HEK293 (cell line): Measurements from ENCODE around the gene FKBP14.

Experiments used
- CTCF ChIA-PET: fragments of 350-600 bp; formaldehyde crosslinking; extraction: SDS; loops from one replicate; lab custom pipeline; 2021; ENCODE audit warnings: antibody characterized with exemption; lab: Yijun Ruan, JAX
- POLR2A ChIA-PET: fragments of 300-600 bp; formaldehyde crosslinking; extraction: SDS; loops from one replicate; lab custom pipeline; 2020; ENCODE audit warnings: antibody characterized with exemption, inconsistent platforms; lab: Yijun Ruan, JAX
- H3K27ac ChIP-seq: fragments of 200-500 bp; sonication (Bioruptor generic); 2 replicates; pipeline ENCODE4 v1.5.1; 2014; ENCODE audit warnings: low read depth, low read length, control low read depth, inconsistent platforms; ENCODE audit errors: extremely low read depth
- H3K36me3 ChIP-seq, 2 experiments: fragments of 200-500 bp in 1 of 2; sonication (Bioruptor generic) in 1 of 2; 1 replicate in 1 of 2; 2 replicates in 1 of 2; pipeline ENCODE4 v1.5.1; 2014 to 2017; ENCODE audit warnings: inconsistent platforms in 2 of 2, low read length in 2 of 2; ENCODE audit not compliant: control insufficient read depth in 2 of 2, insufficient read depth in 1 of 2
- H3K4me1 ChIP-seq: fragments of 200-500 bp; sonication (Bioruptor generic); 2 replicates; pipeline ENCODE4 v1.5.1; 2014; ENCODE audit warnings: mild to moderate bottlenecking, low read length, inconsistent platforms; ENCODE audit not compliant: control insufficient read depth, insufficient read depth
- H3K4me3 ChIP-seq: 2 replicates; pipeline ENCODE4 v1.5.1; 2011; ENCODE audit warnings: low read depth, mild to moderate bottlenecking, control low read depth, low read length, moderate library complexity
- H3K9me3 ChIP-seq: fragments of 200-500 bp; sonication (Bioruptor generic); 2 replicates; pipeline ENCODE4 v1.5.1; 2014; ENCODE audit warnings: low read depth, low read length, inconsistent platforms; ENCODE audit not compliant: control insufficient read depth, insufficient read depth
- EGR2 ChIP-seq: fragments of 450-650 bp; formaldehyde crosslinking; IDR thresholded peaks from 2 replicates; pipeline ENCODE4 v1.5.1; 2016; ENCODE audit warnings: low read depth, missing biosample characterization, missing genetic modification characterization
- FEZF1 ChIP-seq: fragments of 450-650 bp; formaldehyde crosslinking; IDR thresholded peaks from 2 replicates; pipeline ENCODE4 v1.5.1; 2016; ENCODE audit warnings: missing biosample characterization, missing genetic modification characterization
- GLI2 ChIP-seq: fragments of 450-650 bp; formaldehyde crosslinking; IDR thresholded peaks from 2 replicates; pipeline ENCODE4; 2017; ENCODE audit warnings: missing biosample characterization, missing genetic modification characterization, low read depth, borderline replicate concordance
- GLIS1 ChIP-seq: fragments of 450-650 bp; formaldehyde crosslinking; IDR thresholded peaks from 2 replicates; pipeline ENCODE4 v1.5.1; 2016; ENCODE audit warnings: missing biosample characterization, missing genetic modification characterization
- HOXD13 ChIP-seq: sonication (generic); formaldehyde crosslinking; IDR thresholded peaks from 2 replicates; pipeline ENCODE4 v1.8.0; 2022; ENCODE audit warnings: missing genetic modification reagents, borderline replicate concordance
- PATZ1 ChIP-seq: fragments of 450-650 bp; formaldehyde crosslinking; IDR thresholded peaks from 2 replicates; pipeline ENCODE4 v1.5.1; 2016; ENCODE audit warnings: missing biosample characterization, missing genetic modification characterization
- PRDM4 ChIP-seq: fragments of 450-650 bp; formaldehyde crosslinking; IDR thresholded peaks from 2 replicates; pipeline ENCODE4 v1.5.1; 2017; ENCODE audit warnings: missing biosample characterization, missing genetic modification characterization
- SCRT2 ChIP-seq: fragments of 450-650 bp; formaldehyde crosslinking; IDR thresholded peaks from 2 replicates; pipeline ENCODE4 v1.5.1; 2016; ENCODE audit warnings: missing biosample characterization, missing genetic modification characterization
- SP2 ChIP-seq: fragments of 450-650 bp; formaldehyde crosslinking; IDR thresholded peaks from 2 replicates; pipeline ENCODE4 v1.5.1; 2016; ENCODE audit warnings: missing biosample characterization, missing genetic modification characterization
- TSHZ1 ChIP-seq: fragments of 450-650 bp; formaldehyde crosslinking; IDR thresholded peaks from 2 replicates; pipeline ENCODE4 v1.5.1; 2016; ENCODE audit warnings: missing biosample characterization, missing genetic modification characterization, borderline replicate concordance
- ZBTB20 ChIP-seq: fragments of 450-650 bp; formaldehyde crosslinking; IDR thresholded peaks from 2 replicates; pipeline ENCODE4 v1.5.1; 2016; ENCODE audit warnings: missing biosample characterization, missing genetic modification characterization
- ZBTB44 ChIP-seq: fragments of 450-650 bp; IDR thresholded peaks from 2 replicates; pipeline ENCODE4 v1.5.1; 2018; ENCODE audit warnings: missing biosample characterization, mild to moderate bottlenecking, missing genetic modification characterization
- ZIC2 ChIP-seq: fragments of 450-650 bp; formaldehyde crosslinking; IDR thresholded peaks from 2 replicates; pipeline ENCODE4 v1.5.1; 2016; ENCODE audit warnings: missing biosample characterization, missing genetic modification characterization
- ZNF184 ChIP-seq: fragments of 450-650 bp; IDR thresholded peaks from 2 replicates; pipeline ENCODE4 v1.5.1; 2018; ENCODE audit warnings: missing biosample characterization, mild to moderate bottlenecking, missing genetic modification characterization
- ZNF211 ChIP-seq: fragments of 450-650 bp; formaldehyde crosslinking; IDR thresholded peaks from 2 replicates; pipeline ENCODE4 v1.5.1; 2016; ENCODE audit warnings: low read depth, missing biosample characterization, missing genetic modification characterization
- ZNF214 ChIP-seq: fragments of 450-650 bp; formaldehyde crosslinking; IDR thresholded peaks from 2 replicates; pipeline ENCODE4 v1.5.1; 2017; ENCODE audit warnings: missing biosample characterization, mild to moderate bottlenecking, missing genetic modification characterization, borderline replicate concordance
- ZNF223 ChIP-seq: fragments of 450-650 bp; formaldehyde crosslinking; IDR thresholded peaks from 2 replicates; pipeline ENCODE4 v1.5.1; 2016; ENCODE audit warnings: missing biosample characterization, missing genetic modification characterization
- ZNF266 ChIP-seq: fragments of 450-650 bp; formaldehyde crosslinking; IDR thresholded peaks from 2 replicates; pipeline ENCODE4 v1.5.1; 2016; ENCODE audit warnings: missing biosample characterization, missing genetic modification characterization, low read depth
- ZNF561 ChIP-seq: fragments of 450-650 bp; IDR thresholded peaks from 2 replicates; pipeline ENCODE4 v1.5.1; 2018; ENCODE audit warnings: missing biosample characterization, missing genetic modification characterization, borderline replicate concordance
- ZNF629 ChIP-seq: fragments of 450-650 bp; formaldehyde crosslinking; IDR thresholded peaks from 2 replicates; pipeline ENCODE4 v1.5.1; 2017; ENCODE audit warnings: missing biosample characterization, missing genetic modification characterization
- ZNF692 ChIP-seq: fragments of 450-650 bp; formaldehyde crosslinking; IDR thresholded peaks from 2 replicates; pipeline ENCODE4 v1.5.1; 2016; ENCODE audit warnings: missing biosample characterization, missing genetic modification characterization
- ZNF830 ChIP-seq: fragments of 450-650 bp; IDR thresholded peaks from 2 replicates; pipeline ENCODE4 v1.5.0; 2018; ENCODE audit warnings: missing biosample characterization, missing genetic modification characterization, low read depth, mild to moderate bottlenecking, moderate library complexity

FKBP14 gene

GRCh38 chr7:30028749-30029635 is 2.5 kb upstream of the FKBP14 start (continued):
- TF ChIP-seq TSHZ1 (tag by site-specific recombination), result no peak
- peak; percentile 68 for TF ChIP-seq PATZ1
- TF ChIP-seq ZNF184 (tag by site-specific recombination), result no peak
- TF ChIP-seq ZNF214, result no peak
- TF ChIP-seq GLI2 (tag by site-specific recombination), result no peak
- TF ChIP-seq EGR2 (tag by site-specific recombination), result peak; percentile 40
- no peak for TF ChIP-seq HOXD13 (CRISPR knock-in tag)
- no peak for TF ChIP-seq ZNF211 (tag by site-specific recombination)
- TF ChIP-seq FEZF1 (tag by site-specific recombination), result no peak
- 0 out of 2 replicates have a peak, but pooled peaks have one; percentile 7 for TF ChIP-seq GLIS1
- TF ChIP-seq ZNF830 (tag by site-specific recombination), result no peak
- no peak for TF ChIP-seq PRDM4 (tag by site-specific recombination)

GRCh38 chr7:30028216-30028748 is 1.8 kb upstream of the FKBP14 start, which contains the start of gene PLEKHA8:
Gene PLEKHA8, plus strand, starts transcription at chr7:30028412. Its CDS starts 351 bp downstream, at chr7:30028763.
- H3K9me3 ChIP-seq, result no peaks in the 10 kb centered on the region
- peaks cover 14% of the 10 kb centered on the region for H3K4me1 ChIP-seq
- ChIA-PET CTCF (interaction anchor here (0.5 to 2.0 kb wide), 3 partner anchors 9 to 69 kb away, joined by 3 to 5 read pairs (median 3); no protein-coding TSS in a partner anchor), POLR2A (interaction anchor here (1.1 to 1.7 kb wide), 4 partner anchors 9 to 40 kb away, joined by 3 to 12 read pairs (median 3); no protein-coding TSS in a partner anchor)
- no peaks in the 10 kb centered on the region; a peak in 1 of 3 replicates for H3K36me3 ChIP-seq
- peak within 1 kb of the TSS; percentile 88 for H3K4me3 ChIP-seq
- peak within 1 kb of the TSS; percentile 76 for H3K27ac ChIP-seq
- TF ChIP-seq SP2 (tag by site-specific recombination), result peak; percentile 46; the same call in 1 of the 2 replicates
- TF ChIP-seq ZNF266 (tag by site-specific recombination), result no peak
- TF ChIP-seq ZBTB20 (tag by site-specific recombination), result peak; percentile 86
- 0 out of 2 replicates have a peak, but pooled peaks have one; percentile 19 for TF ChIP-seq ZBTB44
- no peak for TF ChIP-seq ZIC2 (tag by site-specific recombination)
- 0 out of 2 replicates have a peak, but pooled peaks have one; percentile 5 for TF ChIP-seq ZNF629 (tag by site-specific recombination)
- peak; percentile 55 for TF ChIP-seq ZNF692 (tag by site-specific recombination)
- no peak for TF ChIP-seq ZNF223 (tag by site-specific recombination)
- no peak for TF ChIP-seq SCRT2 (tag by site-specific recombination)
- peak; percentile 61; the same call in 1 of the 2 replicates for TF ChIP-seq ZNF561
